ENCODE results near the gene TCF12. TPM values are rescaled to one million over a fixed set of nuclear protein-coding genes. Genes with fewer than 3 reads are reported as not detected.

TCF12 gene
- total RNA-seq, 1 experiment from 2014 or later, result 102 TPM

- intact Hi-C loops (cut with micrococcal nuclease; ENCODE audit: unreplicated experiment) (no loop called here), in situ Hi-C loops (cut with HindIII; ENCODE audit: low pct_unique_long_range_greater_than_20kb, low sequenced_read_pairs) (no loop called here)
- DNase-seq (ENCODE audit: low read depth, low spot score) (no peak), ATAC-seq (no peak)
- POLR2A ChIA-PET, result no interaction called here
- no peaks in the 10 kb centered on the region for H3K27me3 ChIP-seq (ENCODE audit: control insufficient read depth, insufficient read depth, low read length)
- no TSS peak for BruUV-seq (replicated peaks)
- H3K4me1 ChIP-seq (ENCODE audit: control insufficient read depth, insufficient read depth, low read length), result no peaks in the 10 kb centered on the region
- TF ChIP-seq CTCF (IDR thresholded peaks at IDR 0.05) (no peak), SIN3A (IDR thresholded peaks at IDR 0.05; ENCODE audit: borderline replicate concordance, insufficient read depth, low read depth, low read length) (no peak), POLR2AphosphoS5 (IDR thresholded peaks at IDR 0.05; ENCODE audit: low read depth, low read length) (no peak), REST (IDR thresholded peaks at IDR 0.05; ENCODE audit: insufficient read depth in 1 of 2, low read depth in 2 of 2, low read length in 1 of 2) (no peak), TCF7L2 (IDR thresholded peaks at IDR 0.05; ENCODE audit: low read depth, low read length) (no peak)
- no peak overlapping the region for H3K4me3 ChIP-seq (ENCODE audit: low read depth in 2 of 2, low read length in 2 of 2)
- H3K36me3 ChIP-seq (ENCODE audit: control insufficient read depth, insufficient read depth, low read length), result no peaks in the 10 kb centered on the region
- no peaks in the 10 kb centered on the region for H3K9me3 ChIP-seq (ENCODE audit: control insufficient read depth, insufficient read depth, low read depth, low read length)
- H3K27ac ChIP-seq (ENCODE audit: low read length), result no peak overlapping the region
- CTCF ChIA-PET, result no interaction called here
Observed at GRCh38 chr15:57069423-57069822, 151.0 kb downstream of the TCF12 start.

GRCh38 chr15:57070674-57071073 lies 152.2 kb downstream of the TCF12 start:
- intact Hi-C loops (cut with micrococcal nuclease; ENCODE audit: unreplicated experiment) (no loop called here), in situ Hi-C loops (cut with HindIII; ENCODE audit: low pct_unique_long_range_greater_than_20kb, low sequenced_read_pairs) (no loop called here)
- ChIA-PET CTCF (no interaction called here), POLR2A (no interaction called here)
- Histone ChIP-seq H3K36me3 (ENCODE audit: control insufficient read depth, insufficient read depth, low read length) (no peaks in the 10 kb centered on the region), H3K4me3 (ENCODE audit: low read depth in 2 of 2, low read length in 2 of 2) (no peak overlapping the region), H3K4me1 (ENCODE audit: control insufficient read depth, insufficient read depth, low read length) (no peaks in the 10 kb centered on the region), H3K27ac (ENCODE audit: low read length) (no peak overlapping the region), H3K9me3 (ENCODE audit: control insufficient read depth, insufficient read depth, low read depth, low read length) (no peaks in the 10 kb centered on the region), H3K27me3 (ENCODE audit: control insufficient read depth, insufficient read depth, low read length) (no peaks in the 10 kb centered on the region)
- no TSS peak for BruUV-seq (replicated peaks)
- no peak for TF ChIP-seq TCF7L2 (IDR thresholded peaks at IDR 0.05; ENCODE audit: low read depth, low read length)
- no peak for TF ChIP-seq REST (IDR thresholded peaks at IDR 0.05; ENCODE audit: insufficient read depth in 1 of 2, low read depth in 2 of 2, low read length in 1 of 2)
- no peak for TF ChIP-seq POLR2AphosphoS5 (IDR thresholded peaks at IDR 0.05; ENCODE audit: low read depth, low read length)
- no peak for TF ChIP-seq SIN3A (IDR thresholded peaks at IDR 0.05; ENCODE audit: borderline replicate concordance, insufficient read depth, low read depth, low read length)
- TF ChIP-seq CTCF (IDR thresholded peaks at IDR 0.05), result no peak
- ATAC-seq (no peak), DNase-seq (ENCODE audit: low read depth, low spot score) (no peak)
